ENCODE measurements around the gene THBS3. TPM values are rescaled to one million over a fixed set of nuclear protein-coding genes. Genes with fewer than 3 reads are reported as not detected.
"Not testable (repeated sequence)": the region's sequence is repeated elsewhere in the genome, so short reads cannot be mapped to it uniquely, and the experiment has no call there.

Gene THBS3
- polyA plus RNA-seq, 12 donors, result 44.8 to 81.2 (median 63.4) TPM; not detected in 1

GRCh38 chr1:155158991-155159390, 48.7 kb downstream of the THBS3 start:
- DNase-seq, result no peak

GRCh38 chr1:155155996-155156643, 51.6 kb downstream of the THBS3 start:
- not testable (repeated sequence) for DNase-seq

Other genes with a start within 250 kb of the THBS3 start
- 10 to 100 TPM in 11 of 12 donors, not detected in 1; 21.7 to 39.5 (median 28.7) TPM for gene PYGO2, start 246.1 kb downstream of the THBS3 start, polyA plus RNA-seq (ENCODE audit: insufficient read length in 12 of 12)
- gene SHC1, start 237.2 kb downstream of the THBS3 start, polyA plus RNA-seq (ENCODE audit: insufficient read length in 12 of 12), result 100 to 1,000 TPM in 1 of 12 donors, 10 to 100 TPM in 10, not detected in 1; 66.6 to 136 (median 92.4) TPM
- gene CKS1B, start 233.2 kb downstream of the THBS3 start, polyA plus RNA-seq (ENCODE audit: insufficient read length in 12 of 12), result 10 to 100 TPM in 11 of 12 donors, not detected in 1; 44.1 to 77.4 (median 65.4) TPM
- gene FLAD1, start 224.6 kb downstream of the THBS3 start, polyA plus RNA-seq (ENCODE audit: insufficient read length in 12 of 12), result 10 to 100 TPM in 11 of 12 donors, not detected in 1; 13.1 to 23.6 (median 19.7) TPM
- gene LENEP, start 214.3 kb downstream of the THBS3 start, polyA plus RNA-seq (ENCODE audit: insufficient read length in 12 of 12), result under 1 TPM in 1 of 12 donors, not detected in 11; 0.49 TPM
- 10 to 100 TPM in 4 of 12 donors, 1 to 10 TPM in 7, not detected in 1; 3.9 to 32.4 (median 8.5) TPM for gene ZBTB7B, start 205.1 kb downstream of the THBS3 start, polyA plus RNA-seq (ENCODE audit: insufficient read length in 12 of 12)
- gene DCST2, start 174.1 kb downstream of the THBS3 start, polyA plus RNA-seq (ENCODE audit: insufficient read length in 12 of 12), result 1 to 10 TPM in 3 of 12 donors, under 1 TPM in 7, not detected in 2; 0.34 to 1.6 (median 0.57) TPM
- under 1 TPM in 8 of 12 donors, not detected in 4; 0.16 to 0.29 (median 0.24) TPM for gene DCST1, start 174.1 kb downstream of the THBS3 start, polyA plus RNA-seq (ENCODE audit: insufficient read length in 12 of 12)
- gene ADAM15, start 156.6 kb downstream of the THBS3 start, polyA plus RNA-seq (ENCODE audit: insufficient read length in 12 of 12), result 100 to 1,000 TPM in 1 of 12 donors, 10 to 100 TPM in 10, not detected in 1; 47.2 to 143 (median 56.3) TPM
- gene EFNA4, start 144.2 kb downstream of the THBS3 start, polyA plus RNA-seq (ENCODE audit: insufficient read length in 12 of 12), result 10 to 100 TPM in 3 of 12 donors, 1 to 10 TPM in 8, not detected in 1; 4.7 to 12.1 (median 6.5) TPM
- 10 to 100 TPM in 1 of 12 donors, 1 to 10 TPM in 9, not detected in 2; 1.3 to 11.7 (median 2.1) TPM for gene EFNA3, start 129.1 kb downstream of the THBS3 start, polyA plus RNA-seq (ENCODE audit: insufficient read length in 12 of 12)
- gene EFNA1, start 80.0 kb downstream of the THBS3 start, polyA plus RNA-seq (ENCODE audit: insufficient read length in 12 of 12), result 10 to 100 TPM in 11 of 12 donors, not detected in 1; 19.3 to 35.9 (median 23.3) TPM
- gene SLC50A1, start 72.0 kb downstream of the THBS3 start, polyA plus RNA-seq (ENCODE audit: insufficient read length in 12 of 12), result 10 to 100 TPM in 11 of 12 donors, not detected in 1; 18.5 to 27.5 (median 23.4) TPM
- gene DPM3, start 67.4 kb downstream of the THBS3 start, polyA plus RNA-seq (ENCODE audit: insufficient read length in 12 of 12), result 10 to 100 TPM in 10 of 12 donors, not detected in 2; 13.2 to 24.3 (median 17.5) TPM
- gene KRTCAP2, start 34.6 kb downstream of the THBS3 start, polyA plus RNA-seq (ENCODE audit: insufficient read length in 12 of 12), result 100 to 1,000 TPM in 5 of 12 donors, 10 to 100 TPM in 6, not detected in 1; 59.2 to 147 (median 99.7) TPM
- gene TRIM46, start 34.0 kb downstream of the THBS3 start, polyA plus RNA-seq (ENCODE audit: insufficient read length in 12 of 12), result 1 to 10 TPM in 2 of 12 donors, under 1 TPM in 9, not detected in 1; 0.35 to 5.8 (median 0.56) TPM
- 10 to 100 TPM in 11 of 12 donors, not detected in 1; 12.7 to 23.0 (median 19.0) TPM for gene MTX1, start 798 bp upstream of the THBS3 start, polyA plus RNA-seq (ENCODE audit: insufficient read length in 12 of 12)
- gene ENTREP3, start 47.6 kb upstream of the THBS3 start, polyA plus RNA-seq (ENCODE audit: insufficient read length in 12 of 12), result 10 to 100 TPM in 11 of 12 donors, not detected in 1; 10.8 to 33.3 (median 13.5) TPM
- 10 to 100 TPM in 11 of 12 donors, not detected in 1; 37.6 to 64.7 (median 42.4) TPM for gene SCAMP3, start 54.5 kb upstream of the THBS3 start, polyA plus RNA-seq (ENCODE audit: insufficient read length in 12 of 12)
- gene CLK2, start 65.6 kb upstream of the THBS3 start, polyA plus RNA-seq (ENCODE audit: insufficient read length in 12 of 12), result 10 to 100 TPM in 11 of 12 donors, not detected in 1; 32.8 to 79.5 (median 38.6) TPM
- 1 to 10 TPM in 11 of 12 donors, not detected in 1; 3.7 to 8.6 (median 4.6) TPM for gene HCN3, start 69.6 kb upstream of the THBS3 start, polyA plus RNA-seq (ENCODE audit: insufficient read length in 12 of 12)
- gene PKLR, start 93.5 kb upstream of the THBS3 start, polyA plus RNA-seq (ENCODE audit: insufficient read length in 12 of 12), result under 1 TPM in 8 of 12 donors, not detected in 4; 0.07 to 0.44 (median 0.15) TPM
- gene FDPS, start 101.0 kb upstream of the THBS3 start, polyA plus RNA-seq (ENCODE audit: insufficient read length in 12 of 12), result 100 to 1,000 TPM in 8 of 12 donors, 10 to 100 TPM in 3, not detected in 1; 83.9 to 131 (median 107) TPM
- 10 to 100 TPM in 11 of 12 donors, not detected in 1; 20.5 to 44.8 (median 26.4) TPM for gene RUSC1, start 113.0 kb upstream of the THBS3 start, polyA plus RNA-seq (ENCODE audit: insufficient read length in 12 of 12)

All from muscle of arm (tissue), 12 donors.